ENCODE data around the gene RIIAD1.

DNA sequence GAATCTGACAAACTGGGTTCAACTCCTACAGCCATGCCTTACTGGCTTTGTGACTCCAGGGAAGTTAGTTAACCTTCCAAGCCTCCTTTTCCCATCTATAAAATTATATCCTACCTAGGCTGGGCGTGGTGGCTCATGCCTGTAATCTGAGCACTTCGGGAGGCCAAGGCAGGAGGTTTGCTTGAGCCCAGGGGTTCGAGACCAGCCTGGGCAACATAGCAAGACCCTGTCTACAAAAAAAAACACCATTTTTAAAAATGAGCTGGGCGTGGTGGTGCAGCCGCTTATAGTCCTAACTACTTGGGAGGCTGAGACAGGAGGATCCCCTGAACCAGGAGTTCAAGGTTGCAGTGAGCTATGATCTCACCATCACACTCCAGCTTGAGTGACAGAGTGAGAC lies 19.8 kb upstream of the RIIAD1 start:
- TF ChIP-seq, protein P1, sequence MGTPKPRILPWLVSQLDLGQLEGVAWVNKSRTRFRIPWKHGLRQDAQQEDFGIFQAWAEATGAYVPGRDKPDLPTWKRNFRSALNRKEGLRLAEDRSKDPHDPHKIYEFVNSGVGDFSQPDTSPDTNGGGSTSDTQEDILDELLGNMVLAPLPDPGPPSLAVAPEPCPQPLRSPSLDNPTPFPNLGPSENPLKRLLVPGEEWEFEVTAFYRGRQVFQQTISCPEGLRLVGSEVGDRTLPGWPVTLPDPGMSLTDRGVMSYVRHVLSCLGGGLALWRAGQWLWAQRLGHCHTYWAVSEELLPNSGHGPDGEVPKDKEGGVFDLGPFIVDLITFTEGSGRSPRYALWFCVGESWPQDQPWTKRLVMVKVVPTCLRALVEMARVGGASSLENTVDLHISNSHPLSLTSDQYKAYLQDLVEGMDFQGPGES (IDR thresholded peaks at IDR 0.05; ENCODE audit: low read depth, low read length) = no peak
- TF ChIP-seq SMC3 (IDR thresholded peaks at IDR 0.05; ENCODE audit: low read depth, low read length) (no peak), SIN3A (IDR thresholded peaks at IDR 0.05; ENCODE audit: borderline replicate concordance, low read depth, low read length) (no peak), TCF12 (IDR thresholded peaks at IDR 0.05) (no peak), POLR2AphosphoS5 (IDR thresholded peaks at IDR 0.05; ENCODE audit: low read depth, low read length) (no peak), GABPA (IDR thresholded peaks at IDR 0.05; ENCODE audit: low read depth) (no peak), MXI1 (IDR thresholded peaks at IDR 0.05; ENCODE audit: low read depth, low read length) (no peak), EP300 (IDR thresholded peaks at IDR 0.05; ENCODE audit: borderline replicate concordance in 1 of 2, low read depth in 1 of 2, low read length in 1 of 2) (no peak), NRF1 (IDR thresholded peaks at IDR 0.05; ENCODE audit: low read depth, low read length) (no peak)
- TF ChIP-seq, protein P2, sequence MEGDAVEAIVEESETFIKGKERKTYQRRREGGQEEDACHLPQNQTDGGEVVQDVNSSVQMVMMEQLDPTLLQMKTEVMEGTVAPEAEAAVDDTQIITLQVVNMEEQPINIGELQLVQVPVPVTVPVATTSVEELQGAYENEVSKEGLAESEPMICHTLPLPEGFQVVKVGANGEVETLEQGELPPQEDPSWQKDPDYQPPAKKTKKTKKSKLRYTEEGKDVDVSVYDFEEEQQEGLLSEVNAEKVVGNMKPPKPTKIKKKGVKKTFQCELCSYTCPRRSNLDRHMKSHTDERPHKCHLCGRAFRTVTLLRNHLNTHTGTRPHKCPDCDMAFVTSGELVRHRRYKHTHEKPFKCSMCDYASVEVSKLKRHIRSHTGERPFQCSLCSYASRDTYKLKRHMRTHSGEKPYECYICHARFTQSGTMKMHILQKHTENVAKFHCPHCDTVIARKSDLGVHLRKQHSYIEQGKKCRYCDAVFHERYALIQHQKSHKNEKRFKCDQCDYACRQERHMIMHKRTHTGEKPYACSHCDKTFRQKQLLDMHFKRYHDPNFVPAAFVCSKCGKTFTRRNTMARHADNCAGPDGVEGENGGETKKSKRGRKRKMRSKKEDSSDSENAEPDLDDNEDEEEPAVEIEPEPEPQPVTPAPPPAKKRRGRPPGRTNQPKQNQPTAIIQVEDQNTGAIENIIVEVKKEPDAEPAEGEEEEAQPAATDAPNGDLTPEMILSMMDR (IDR thresholded peaks at IDR 0.05) = no peak
- TF ChIP-seq, protein P3, sequence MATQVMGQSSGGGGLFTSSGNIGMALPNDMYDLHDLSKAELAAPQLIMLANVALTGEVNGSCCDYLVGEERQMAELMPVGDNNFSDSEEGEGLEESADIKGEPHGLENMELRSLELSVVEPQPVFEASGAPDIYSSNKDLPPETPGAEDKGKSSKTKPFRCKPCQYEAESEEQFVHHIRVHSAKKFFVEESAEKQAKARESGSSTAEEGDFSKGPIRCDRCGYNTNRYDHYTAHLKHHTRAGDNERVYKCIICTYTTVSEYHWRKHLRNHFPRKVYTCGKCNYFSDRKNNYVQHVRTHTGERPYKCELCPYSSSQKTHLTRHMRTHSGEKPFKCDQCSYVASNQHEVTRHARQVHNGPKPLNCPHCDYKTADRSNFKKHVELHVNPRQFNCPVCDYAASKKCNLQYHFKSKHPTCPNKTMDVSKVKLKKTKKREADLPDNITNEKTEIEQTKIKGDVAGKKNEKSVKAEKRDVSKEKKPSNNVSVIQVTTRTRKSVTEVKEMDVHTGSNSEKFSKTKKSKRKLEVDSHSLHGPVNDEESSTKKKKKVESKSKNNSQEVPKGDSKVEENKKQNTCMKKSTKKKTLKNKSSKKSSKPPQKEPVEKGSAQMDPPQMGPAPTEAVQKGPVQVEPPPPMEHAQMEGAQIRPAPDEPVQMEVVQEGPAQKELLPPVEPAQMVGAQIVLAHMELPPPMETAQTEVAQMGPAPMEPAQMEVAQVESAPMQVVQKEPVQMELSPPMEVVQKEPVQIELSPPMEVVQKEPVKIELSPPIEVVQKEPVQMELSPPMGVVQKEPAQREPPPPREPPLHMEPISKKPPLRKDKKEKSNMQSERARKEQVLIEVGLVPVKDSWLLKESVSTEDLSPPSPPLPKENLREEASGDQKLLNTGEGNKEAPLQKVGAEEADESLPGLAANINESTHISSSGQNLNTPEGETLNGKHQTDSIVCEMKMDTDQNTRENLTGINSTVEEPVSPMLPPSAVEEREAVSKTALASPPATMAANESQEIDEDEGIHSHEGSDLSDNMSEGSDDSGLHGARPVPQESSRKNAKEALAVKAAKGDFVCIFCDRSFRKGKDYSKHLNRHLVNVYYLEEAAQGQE (IDR thresholded peaks at IDR 0.05; ENCODE audit: low read depth, low read length) = no peak

Measured in SK-N-SH (cell line).